SIG-M5 treated with dmso at 0.1 percent for 504 hours (cell line): Measurements from ENCODE around the gene ADARB1.
"Not testable (repeated sequence)": the region's sequence is repeated elsewhere in the genome, so short reads cannot be mapped to it uniquely, and the experiment has no call there.

Experiments
- DNase-seq: peaks from one replicate; lab custom pipeline; 2025; ENCODE audit not compliant: unreplicated experiment; lab: John Stamatoyannopoulos, UW

Gene ADARB1

DNA sequence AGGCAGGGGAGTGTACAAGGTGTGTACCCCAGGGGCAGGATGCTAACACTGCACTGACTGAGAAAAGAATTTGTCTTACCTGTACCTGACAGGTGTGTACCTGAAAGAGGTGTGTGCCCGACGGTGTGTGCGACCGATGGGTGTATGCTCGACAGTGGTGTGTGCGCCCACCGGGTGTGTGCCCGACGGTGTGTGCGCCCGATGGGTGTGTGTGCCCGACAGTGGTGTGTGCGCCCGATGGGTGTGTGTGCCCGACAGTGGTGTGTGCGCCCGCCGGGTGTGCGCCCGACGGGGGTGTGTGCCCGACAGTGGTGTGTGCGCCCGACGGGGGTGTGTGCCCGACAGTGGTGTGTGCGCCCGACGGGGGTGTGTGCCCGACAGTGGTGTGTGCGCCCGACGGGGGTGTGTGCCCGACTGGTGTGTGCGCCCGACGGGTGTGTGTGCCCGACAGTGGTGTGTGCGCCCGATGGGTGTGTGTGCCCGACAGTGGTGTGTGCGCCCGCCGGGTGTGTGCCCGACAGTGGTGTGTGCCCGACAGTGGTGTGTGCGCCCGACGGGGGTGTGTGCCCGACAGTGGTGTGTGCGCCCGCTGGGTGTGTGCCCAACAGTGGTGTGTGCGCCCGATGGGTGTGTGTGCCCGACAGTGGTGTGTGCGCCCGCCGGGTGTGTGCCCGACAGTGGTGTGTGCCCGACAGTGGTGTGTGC lies 59.3 kb downstream of the ADARB1 start:
- DNase-seq, result not testable (repeated sequence)

- DNase-seq, result no peak
Measured at GRCh38 chr21:45134279-45135076, 60.1 kb downstream of the ADARB1 start.

DNA sequence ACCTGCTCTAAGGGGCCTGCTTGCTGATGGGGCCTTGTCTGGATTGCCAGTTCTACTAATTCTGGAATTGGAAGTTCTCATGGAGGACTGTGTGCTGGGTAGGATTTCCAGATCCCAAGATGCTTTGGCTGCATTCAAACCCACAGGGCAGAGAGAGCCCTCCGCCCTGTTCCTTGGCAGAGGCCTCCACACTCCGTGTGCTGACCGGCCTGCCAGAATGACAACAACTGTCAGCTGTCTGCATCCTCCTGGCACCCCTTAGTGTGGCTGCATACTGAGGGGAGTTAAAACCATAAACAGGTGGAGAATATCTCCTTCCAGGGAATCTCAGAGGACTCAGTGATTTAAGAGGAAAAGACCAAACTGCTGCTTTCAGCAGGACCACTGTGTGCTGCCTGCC lies 60.7 kb downstream of the ADARB1 start:
- DNase-seq, result no peak

- DNase-seq, result no peak
Measured at GRCh38 chr21:45135868-45136267, 61.5 kb downstream of the ADARB1 start.

GRCh38 chr21:45136500-45136899 lies 62.1 kb downstream of the ADARB1 start:
- no peak for DNase-seq

- peak; percentile 78 for DNase-seq
Measured at GRCh38 chr21:45136927-45137611, 62.7 kb downstream of the ADARB1 start.

DNA sequence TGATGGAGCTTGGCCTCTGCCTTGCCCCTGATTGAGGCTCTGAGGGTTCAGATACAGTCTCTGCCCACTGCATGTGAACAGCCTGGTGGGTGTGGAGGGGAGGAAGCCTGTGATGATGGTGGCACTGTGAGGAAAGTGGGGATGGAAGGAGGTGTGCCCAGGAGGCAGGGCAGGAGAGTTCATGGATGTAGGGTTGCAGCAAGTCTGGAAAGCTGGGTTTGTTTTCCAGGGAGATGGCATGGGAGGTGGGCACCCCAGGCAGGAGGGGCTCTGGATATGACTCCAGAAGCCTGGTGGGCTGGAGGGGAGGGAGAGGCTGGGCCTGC lies 63.2 kb downstream of the ADARB1 start:
- DNase-seq, result no peak

GRCh38 chr21:45138199-45139002 lies 64.0 kb downstream of the ADARB1 start:
- DNase-seq, result peak; percentile 50

GRCh38 chr21:45139003-45139360 lies 64.6 kb downstream of the ADARB1 start:
- DNase-seq, result not testable (repeated sequence)

- DNase-seq, result no peak
Measured at GRCh38 chr21:45139473-45139872, 65.1 kb downstream of the ADARB1 start.

GRCh38 chr21:45140346-45140940 lies 66.1 kb downstream of the ADARB1 start:
- DNase-seq, result peak; percentile 92

DNA sequence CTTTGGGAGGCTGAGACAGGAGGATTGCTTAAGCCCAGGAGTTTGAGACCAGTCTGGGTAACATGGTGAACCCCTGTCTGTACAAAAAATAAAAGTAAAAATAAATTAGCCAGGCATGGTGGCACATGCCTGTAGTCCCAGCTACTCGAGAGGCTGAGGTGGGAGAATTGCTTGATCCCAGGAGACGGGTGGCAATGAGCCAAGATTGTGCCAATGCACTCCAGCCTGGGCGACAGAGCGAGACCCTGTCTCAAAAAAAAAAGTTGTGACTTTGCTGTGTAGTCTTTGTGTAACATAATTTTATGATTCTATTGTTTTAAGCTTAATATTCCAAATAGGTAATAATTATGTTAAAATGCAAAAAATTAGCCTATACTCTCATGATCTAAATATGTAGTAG lies 66.6 kb downstream of the ADARB1 start:
- not testable (repeated sequence) for DNase-seq

GRCh38 chr21:45141507-45141906 lies 67.1 kb downstream of the ADARB1 start:
- no peak for DNase-seq

- no peak for DNase-seq
Measured at GRCh38 chr21:45142469-45143308, 68.3 kb downstream of the ADARB1 start.

DNA sequence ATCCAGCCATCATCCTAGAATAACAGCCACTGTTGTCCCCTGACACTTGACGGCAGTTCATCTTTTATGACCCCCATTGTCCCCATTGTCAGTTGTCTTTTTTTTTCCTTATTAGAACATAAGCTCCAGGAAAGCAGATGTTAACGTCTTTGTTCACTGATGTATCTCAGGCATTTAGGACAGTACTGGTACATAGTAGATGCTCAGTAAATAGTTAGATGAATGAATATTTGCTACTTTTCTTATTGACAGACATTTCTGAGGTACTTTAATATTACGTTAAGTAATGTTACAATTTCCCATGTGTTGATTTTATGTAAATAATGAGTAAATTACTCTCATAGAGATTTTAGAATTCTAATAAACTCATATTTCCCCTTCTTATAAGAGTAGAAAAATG lies 69.5 kb downstream of the ADARB1 start:
- no peak for DNase-seq

DNA sequence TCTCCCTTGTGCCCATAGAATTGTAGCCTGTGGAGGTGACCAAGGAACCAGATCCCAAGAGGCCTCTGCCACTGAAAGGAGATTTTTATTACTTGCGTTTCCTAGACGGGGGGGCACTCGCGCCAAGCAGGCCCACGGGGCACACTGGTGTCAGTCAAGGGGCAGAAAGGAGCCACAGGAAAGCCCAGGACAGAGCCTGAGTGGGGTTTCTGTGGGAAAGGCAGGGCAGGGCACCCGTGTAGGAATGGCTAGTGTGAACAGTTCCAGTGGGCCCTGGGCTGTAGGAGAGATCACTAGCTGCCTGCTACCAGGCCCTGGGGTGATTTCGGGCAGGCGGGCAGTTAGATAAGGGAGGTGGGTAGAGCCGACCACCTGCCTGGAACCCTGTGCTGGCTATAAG lies 70.8 kb downstream of the ADARB1 start:
- no peak for DNase-seq

DNA sequence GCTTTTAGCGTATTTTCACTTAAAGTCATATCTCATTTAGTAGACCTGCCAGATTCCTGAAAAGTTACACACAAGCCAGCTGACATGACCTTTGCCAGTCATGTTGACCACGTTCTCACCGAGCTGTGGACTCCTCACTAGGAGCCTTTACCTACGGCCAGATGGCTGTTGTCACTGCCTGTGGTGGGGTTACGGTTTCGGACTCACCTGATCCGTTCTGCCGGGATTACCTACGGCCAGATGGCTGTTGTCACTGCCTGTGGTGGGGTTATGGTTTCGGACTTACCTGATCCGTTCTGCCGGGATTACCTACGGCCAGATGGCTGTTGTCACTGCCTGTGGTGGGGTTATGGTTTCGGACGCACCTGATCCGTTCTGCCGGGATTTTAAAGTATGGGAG lies 71.5 kb downstream of the ADARB1 start:
- not testable (repeated sequence) for DNase-seq

GRCh38 chr21:45146306-45146705 lies 71.9 kb downstream of the ADARB1 start:
- no peak for DNase-seq

DNA sequence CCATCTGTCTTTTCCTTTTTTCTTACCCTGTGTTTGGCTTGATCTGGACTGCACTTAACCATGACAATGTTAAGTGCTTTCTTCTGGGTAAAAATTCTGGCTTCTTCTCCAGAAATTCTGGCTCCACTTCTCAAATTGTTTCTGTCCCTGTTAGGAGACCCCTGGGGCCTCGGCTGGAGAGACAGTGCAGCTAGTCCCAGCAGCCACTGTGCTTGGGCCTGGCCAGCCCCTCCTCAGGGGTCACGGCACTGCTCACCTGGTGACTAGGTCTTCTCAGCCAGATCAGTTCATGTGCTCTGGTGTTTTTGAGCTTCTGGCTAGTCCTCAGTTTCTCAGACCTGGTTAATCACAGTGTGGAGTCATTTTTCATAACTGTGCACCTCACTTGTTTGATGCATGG lies 72.4 kb downstream of the ADARB1 start:
- no peak for DNase-seq
